Endothelial cell of umbilical vein (primary cell): ENCODE data around the gene CDH22. TPM values are rescaled to one million over a fixed set of nuclear protein-coding genes. Genes with fewer than 3 reads are reported as not detected.

Experiments
- BruUV-seq: library from RNA; stranded (reverse); fragments of 400-500 nt; replicated peaks from 2 replicates; lab custom pipeline; 2021; lab: Mats Ljungman, UMichigan
- CTCF ChIA-PET: fragments of 300-600, 350-600 bp; sonication (Branson Sonifier 250); formaldehyde crosslinking; loops from one replicate; lab custom pipeline; 2021; ENCODE audit warnings: antibody characterized with exemption, inconsistent platforms; lab: Charles Lee
- POLR2A ChIA-PET: fragments of 300-600, 350-600 bp; sonication (Branson Sonifier 250); formaldehyde crosslinking; loops from one replicate; lab custom pipeline; 2021; ENCODE audit warnings: antibody characterized with exemption, inconsistent platforms; lab: Charles Lee
- DNase-seq: peaks from one replicate; pipeline ENCODE4 v3.0.0-alpha.2; 2011; ENCODE audit warnings: low read depth, low spot score
- FAIRE-seq: peaks from 2 replicates; lab custom pipeline; 2011; peaks lifted over from hg19 to GRCh38; lab: Jason Lieb, UNC
- H2AFZ ChIP-seq: 2 replicates; pipeline ENCODE4 v1.6.0; 2012; ENCODE audit warnings: low read depth, low read length, control low read depth, inconsistent platforms
- H3K27ac ChIP-seq: 2 replicates; pipeline ENCODE4 v1.5.1; 2011; ENCODE audit warnings: low read depth, mild to moderate bottlenecking, control low read depth, low read length, moderate library complexity; ENCODE audit not compliant: insufficient read depth
- H3K27me3 ChIP-seq, 2 experiments: 2 replicates each; pipeline versions ENCODE4 v1.6.0 to v1.6.1; 2011; ENCODE audit warnings: low read length in 2 of 2, mixed read lengths in 1 of 2; ENCODE audit not compliant: control insufficient read depth in 2 of 2, insufficient read depth in 2 of 2
- H3K36me3 ChIP-seq, 2 experiments: 2 replicates in 1 of 2; 3 replicates in 1 of 2; pipeline ENCODE4 v1.5.1; 2011; ENCODE audit warnings: low read length in 2 of 2, mild to moderate bottlenecking in 1 of 2, moderate library complexity in 1 of 2; ENCODE audit not compliant: control insufficient read depth in 2 of 2, insufficient read depth in 2 of 2; ENCODE audit errors: extremely low read depth in 1 of 2
- H3K4me1 ChIP-seq: 3 replicates; pipeline ENCODE4 v1.5.1; 2011; ENCODE audit warnings: mild to moderate bottlenecking, low read length; ENCODE audit not compliant: control insufficient read depth, insufficient read depth; ENCODE audit errors: extremely low read depth
- H3K4me2 ChIP-seq: 2 replicates; pipeline ENCODE4 v1.6.1; 2011; ENCODE audit warnings: low read length, control low read depth, mixed read lengths; ENCODE audit not compliant: insufficient read depth
- H3K4me3 ChIP-seq, 3 experiments: fragments of 200-600 bp in 1 of 3; sonication (generic), shearing (Covaris generic) in 1 of 3; replicated peaks in 1 of 3; 2 replicates each; pipeline ENCODE4 v1.5.1; 2011 to 2016; ENCODE audit warnings: control low read depth in 3 of 3, low read length in 3 of 3, mild to moderate bottlenecking in 2 of 3, inconsistent platforms in 1 of 3, low read depth in 1 of 3, moderate library complexity in 1 of 3; ENCODE audit not compliant: insufficient read depth in 1 of 3
- H3K79me2 ChIP-seq: 2 replicates; pipeline ENCODE4 v1.6.0; 2012; ENCODE audit warnings: low read length, inconsistent platforms; ENCODE audit not compliant: control insufficient read depth, insufficient read depth
- H3K9ac ChIP-seq: replicated peaks from 2 replicates; pipeline ENCODE3; 2011; ENCODE audit warnings: low read length, control low read depth; ENCODE audit not compliant: insufficient read depth; ENCODE audit errors: extremely low read depth
- H3K9me1 ChIP-seq: replicated peaks from 3 replicates; pipeline ENCODE4 v1.6.0; 2011; ENCODE audit warnings: mild to moderate bottlenecking, low read length; ENCODE audit not compliant: control insufficient read depth, insufficient read depth; ENCODE audit errors: extremely low read depth
- H3K9me3 ChIP-seq: replicated peaks from 2 replicates; pipeline ENCODE4 v1.5.1; 2012; ENCODE audit warnings: low read length, inconsistent platforms; ENCODE audit not compliant: control insufficient read depth, insufficient read depth
- H4K20me1 ChIP-seq: replicated peaks from 2 replicates; pipeline ENCODE3; 2011; ENCODE audit warnings: mild to moderate bottlenecking, low read length; ENCODE audit not compliant: control insufficient read depth, insufficient read depth; ENCODE audit errors: extremely low read depth
- CTCF ChIP-seq, 2 donors: IDR thresholded peaks; 1 replicate in 1 of 2; 2 replicates in 1 of 2; pipeline ENCODE4 v1.5.1; 2011; ENCODE audit warnings: low read length in 2 of 2, mild to moderate bottlenecking in 2 of 2, moderate library complexity in 2 of 2, control low read depth in 1 of 2, inconsistent platforms in 1 of 2, low read depth in 1 of 2; ENCODE audit not compliant: insufficient read depth in 1 of 2; ENCODE audit errors: extremely low read depth in 1 of 2
- EZH2 ChIP-seq: IDR thresholded peaks from 2 replicates; pipeline ENCODE4 v1.6.1; 2012; ENCODE audit warnings: borderline replicate concordance, low read depth, mild to moderate bottlenecking, moderate library complexity, low read length, inconsistent platforms; ENCODE audit not compliant: severe bottlenecking
- FOS ChIP-seq: IDR thresholded peaks from 2 replicates; pipeline ENCODE4 v1.6.1; 2011; ENCODE audit warnings: mild to moderate bottlenecking, low read length, moderate library complexity, borderline replicate concordance; ENCODE audit not compliant: insufficient read depth
- GATA2 ChIP-seq: IDR thresholded peaks from 2 replicates; pipeline ENCODE4 v1.7.0; 2011; ENCODE audit warnings: low read depth, mild to moderate bottlenecking, moderate library complexity, mixed read lengths, low read length; ENCODE audit not compliant: insufficient read length, insufficient read depth
- JUN ChIP-seq: IDR thresholded peaks from 2 replicates; pipeline ENCODE4 v1.6.1; 2011; ENCODE audit warnings: borderline replicate concordance, low read depth; ENCODE audit not compliant: insufficient read length, insufficient read depth
- MAX ChIP-seq: IDR thresholded peaks from 2 replicates; pipeline ENCODE4 v1.6.1; 2011; ENCODE audit not compliant: insufficient read depth, insufficient read length
- MYC ChIP-seq: IDR thresholded peaks from one replicate; pipeline ENCODE4 v1.6.1; 2011; ENCODE audit warnings: mild to moderate bottlenecking, low read depth, low read length
- POLR2A ChIP-seq: IDR thresholded peaks from 2 replicates; pipeline ENCODE4 v1.6.1; 2012; ENCODE audit warnings: low read depth, mild to moderate bottlenecking, control low read depth, low read length
- POLR2AphosphoS5 ChIP-seq: IDR thresholded peaks from 2 replicates; pipeline ENCODE4 v1.6.1; 2012; ENCODE audit warnings: low read depth, mild to moderate bottlenecking, control low read depth, low read length, moderate library complexity; ENCODE audit not compliant: insufficient read depth
- dilution Hi-C: fragments of 300-500 bp; cut with MboI; formaldehyde crosslinking; loops from one replicate; pipeline ENCODE4 v1.15.0; 2019; ENCODE audit warnings: low sequenced_read_pairs; ENCODE audit not compliant: extremely low pct_ligation_motif_present
- intact Hi-C: fragments of 100-400 bp; cut with micrococcal nuclease; formaldehyde crosslinking; loops from one replicate; pipeline ENCODE4 v1.10.0; 2022
- polyA plus RNA-seq, 4 experiments: library from polyadenylated mRNA; depleted of rRNA in 3 of 4; stranded (reverse) in 3 of 4; unstranded in 1 of 4; fragments of >200 nt; gene quantifications; 2 replicates each; pipeline versions ENCODE4 v1.2.1 to v1.2.3, GENCODE V29; 2011 to 2012; ENCODE audit warnings: missing spikeins in 1 of 4
- total RNA-seq: library from RNA; stranded (reverse); gene quantifications from 2 replicates; pipeline ENCODE4 v1.2.3, GENCODE V29; 2021

CDH22 gene
- total and polyA plus RNA-seq, 2 donors (not counting 3 experiments of a cell fraction or from before 2014, with no cell fraction given): not detected

- Histone ChIP-seq H4K20me1 (no peaks in the 10 kb centered on the region), H3K9me3 (no peaks in the 10 kb centered on the region), H3K27ac (no peak overlapping the region), H3K79me2 (no peaks in the 10 kb centered on the region), H3K4me2 (no peak overlapping the region), H3K27me3 (no peaks in the 10 kb centered on the region), H3K4me1 (no peaks in the 10 kb centered on the region), H3K36me3 (no peaks in the 10 kb centered on the region), H3K4me3 (no peak overlapping the region), H3K9ac (no peak overlapping the region), H3K9me1 (no peaks in the 10 kb centered on the region), H2AFZ (no peak overlapping the region)
- dilution Hi-C loops (no loop called here), intact Hi-C loops (no loop called here)
- TF ChIP-seq POLR2AphosphoS5 (no peak), MAX (no peak), JUN (no peak), POLR2A (no peak), MYC (no peak), EZH2 (no peak), GATA2 (no peak), CTCF (IDR thresholded peaks at IDR 0.05; ENCODE audit: extremely low read depth in 1 of 2, insufficient read depth in 1 of 2, low read depth in 1 of 2, low read length in 2 of 2) (no peak), FOS (no peak)
- CTCF ChIA-PET: no interaction called here
- POLR2A ChIA-PET: no interaction called here
- FAIRE-seq (no peak), DNase-seq (no peak)
- no TSS peak for BruUV-seq
These were observed 22.6 kb downstream of the CDH22 start for GRCh38 chr20:46285740-46286139.
